ENCODE measurements around the gene CLRN1. TPM values are rescaled to one million over a fixed set of nuclear protein-coding genes. Genes with fewer than 3 reads are reported as not detected.

Gene CLRN1
- polyA plus RNA-seq, 3 donors, result not detected

- intact Hi-C loops (cut with micrococcal nuclease), result no loop called here
- Mint-ChIP-seq H3K27ac (no peak overlapping the region), H3K4me1 (peaks cover 20% of the 10 kb centered on the region), H3K9me3 (no peaks in the 10 kb centered on the region), H3K4me3 (no peak overlapping the region), H3K27me3 (ENCODE audit: low read depth in 3 of 3) (peaks cover 2 to 3% (median 2%) of the 10 kb centered on the region in 3 donors), H3K36me3 (no peaks in the 10 kb centered on the region)
- H3K9ac ChIP-seq (ENCODE audit: insufficient read depth, low read length, poor library complexity, severe bottlenecking), result no peak overlapping the region
- no peak for TF ChIP-seq CTCF (IDR thresholded peaks at IDR 0.05)
- no peaks in the 10 kb centered on the region for H3K27me3 ChIP-seq (ENCODE audit: control insufficient read depth in 2 of 2, insufficient read depth in 2 of 2, low read length in 2 of 2)
- no peak overlapping the region for H3K4me3 ChIP-seq (replicated peaks in 1 of 3; ENCODE audit: low read depth in 2 of 3, low read length in 3 of 3)
- no peak overlapping the region for H3K27ac ChIP-seq (ENCODE audit: low read depth in 1 of 2, low read length in 2 of 2)
- no peaks in the 10 kb centered on the region for H3K9me3 ChIP-seq (replicated peaks in 1 of 2; ENCODE audit: control insufficient read depth in 1 of 2, insufficient read depth in 1 of 2, low read length in 2 of 2)
- no peak for DNase-seq
- no peak overlapping the region for H3K4me2 ChIP-seq (replicated peaks; ENCODE audit: extremely low read depth, low read length, poor library complexity, severe bottlenecking)
- H4K20me1 ChIP-seq (ENCODE audit: insufficient read depth, low read length), result no peaks in the 10 kb centered on the region
- H3K4me1 ChIP-seq (ENCODE audit: control insufficient read depth in 1 of 2, insufficient read depth in 2 of 2, low read length in 2 of 2), result peaks cover 20 to 21% of the 10 kb centered on the region in 2 donors
- no peaks in the 10 kb centered on the region for H3K79me2 ChIP-seq (ENCODE audit: insufficient read depth, low read length)
- H2AFZ ChIP-seq (ENCODE audit: insufficient read depth, low read depth, low read length, poor library complexity, severe bottlenecking), result no peak overlapping the region
- H3K36me3 ChIP-seq (replicated peaks in 1 of 2; ENCODE audit: control insufficient read depth in 1 of 2, insufficient read depth in 2 of 2, low read length in 2 of 2), result no peaks in the 10 kb centered on the region
Measured at GRCh38 chr3:150911771-150912170, 60.8 kb downstream of the CLRN1 start.

- no peak overlapping the region for H3K9ac ChIP-seq (ENCODE audit: insufficient read depth, low read length, poor library complexity, severe bottlenecking)
- no peaks in the 10 kb centered on the region for H3K9me3 Mint-ChIP-seq
- no peak overlapping the region for H3K4me2 ChIP-seq (replicated peaks; ENCODE audit: extremely low read depth, low read length, poor library complexity, severe bottlenecking)
- no peaks in the 10 kb centered on the region for H3K27me3 ChIP-seq (ENCODE audit: control insufficient read depth in 2 of 2, insufficient read depth in 2 of 2, low read length in 2 of 2)
- H3K79me2 ChIP-seq (ENCODE audit: insufficient read depth, low read length), result no peaks in the 10 kb centered on the region
- no peak overlapping the region for H3K27ac Mint-ChIP-seq
- peaks cover 6% of the 10 kb centered on the region for H3K4me1 Mint-ChIP-seq
- no peak for DNase-seq
- H3K4me1 ChIP-seq (ENCODE audit: control insufficient read depth in 1 of 2, insufficient read depth in 2 of 2, low read length in 2 of 2), result no peaks in the 10 kb centered on the region
- no peak overlapping the region for H2AFZ ChIP-seq (ENCODE audit: insufficient read depth, low read depth, low read length, poor library complexity, severe bottlenecking)
- no peak overlapping the region for H3K4me3 ChIP-seq (replicated peaks in 1 of 3; ENCODE audit: low read depth in 2 of 3, low read length in 3 of 3)
- H3K36me3 Mint-ChIP-seq, result no peaks in the 10 kb centered on the region
- WGBS (ENCODE audit: insufficient coverage), result no CpG with 5 or more reads among the region's 1 CpG
- peaks cover 1 to 2% (median 1%) of the 10 kb centered on the region in 3 donors for H3K27me3 Mint-ChIP-seq (ENCODE audit: low read depth in 3 of 3)
- intact Hi-C loops (cut with micrococcal nuclease), result no loop called here
- no peaks in the 10 kb centered on the region for H4K20me1 ChIP-seq (ENCODE audit: insufficient read depth, low read length)
- H3K9me3 ChIP-seq (replicated peaks in 1 of 2; ENCODE audit: control insufficient read depth in 1 of 2, insufficient read depth in 1 of 2, low read length in 2 of 2), result no peaks in the 10 kb centered on the region
- TF ChIP-seq CTCF (IDR thresholded peaks at IDR 0.05), result no peak
- no peak overlapping the region for H3K27ac ChIP-seq (ENCODE audit: low read depth in 1 of 2, low read length in 2 of 2)
- H3K36me3 ChIP-seq (replicated peaks in 1 of 2; ENCODE audit: control insufficient read depth in 1 of 2, insufficient read depth in 2 of 2, low read length in 2 of 2), result no peaks in the 10 kb centered on the region
- H3K4me3 Mint-ChIP-seq, result no peak overlapping the region
Measured at GRCh38 chr3:150906461-150906860, 66.1 kb downstream of the CLRN1 start.
